Common myeloid progenitor, CD34-positive (primary cell): Measurements from ENCODE around the gene CXCL12.

ENCODE experiments used
- CTCF ChIA-PET: fragments of 350-600 bp; sonication (Branson Sonifier 250); formaldehyde crosslinking; loops from one replicate; lab custom pipeline; 2021; ENCODE audit warnings: antibody characterized with exemption; lab: Charles Lee
- POLR2A ChIA-PET: fragments of 350-600 bp; sonication (Branson Sonifier 250); formaldehyde crosslinking; loops from one replicate; lab custom pipeline; 2021; ENCODE audit warnings: antibody characterized with exemption; lab: Charles Lee
- DNase-seq, 3 donors: peaks; one replicate each; pipeline versions ENCODE4 v3.0.0 to v3.0.0-alpha.2; 2013
- H3K27ac ChIP-seq, 2 experiments: 1 replicate in 1 of 2; 2 replicates in 1 of 2; pipeline ENCODE4 v1.7.0; 2013; ENCODE audit warnings: inconsistent platforms in 2 of 2, low read length in 2 of 2, mild to moderate bottlenecking in 2 of 2, low read depth in 1 of 2, moderate library complexity in 1 of 2; ENCODE audit not compliant: severe bottlenecking in 2 of 2, insufficient read depth in 1 of 2, poor library complexity in 1 of 2
- H3K27me3 ChIP-seq, 5 experiments: replicated peaks in 2 of 5; 1 replicate in 3 of 5; 2 replicates in 2 of 5; pipeline versions ENCODE4 v1.6.1 to v1.7.0; 2013; ENCODE audit warnings: low read length in 4 of 5, mild to moderate bottlenecking in 2 of 5, moderate library complexity in 2 of 5, inconsistent platforms in 1 of 5; ENCODE audit not compliant: insufficient read depth in 5 of 5, control insufficient read depth in 4 of 5
- H3K36me3 ChIP-seq, 4 experiments: 1 replicate in 2 of 4; 2 replicates in 2 of 4; pipeline versions ENCODE4 v1.6.1 to v1.7.0; 2013; ENCODE audit warnings: low read length in 3 of 4, control low read depth in 1 of 4, mild to moderate bottlenecking in 1 of 4; ENCODE audit not compliant: control insufficient read depth in 4 of 4, insufficient read depth in 4 of 4
- H3K4me1 ChIP-seq, 4 experiments: 1 replicate in 3 of 4; 2 replicates in 1 of 4; pipeline versions ENCODE4 v1.6.1 to v1.7.1; 2013; ENCODE audit warnings: low read length in 3 of 4, mild to moderate bottlenecking in 3 of 4, control low read depth in 1 of 4, inconsistent platforms in 1 of 4, moderate library complexity in 1 of 4; ENCODE audit not compliant: control insufficient read depth in 4 of 4, insufficient read depth in 4 of 4; ENCODE audit errors: control extremely low read depth in 1 of 4
- H3K4me3 ChIP-seq, 7 experiments: 1 replicate in 4 of 7; 2 replicates in 3 of 7; pipeline versions ENCODE4 v1.5.1 to v1.7.0; 2013; ENCODE audit warnings: mild to moderate bottlenecking in 7 of 7, low read length in 6 of 7, moderate library complexity in 6 of 7, inconsistent platforms in 2 of 7, low read depth in 2 of 7, control low read depth in 1 of 7; ENCODE audit not compliant: insufficient read depth in 4 of 7, control insufficient read depth in 1 of 7; ENCODE audit errors: extremely low read depth in 1 of 7
- H3K9me3 ChIP-seq, 5 experiments: 1 replicate in 4 of 5; 2 replicates in 1 of 5; pipeline versions ENCODE4 v1.6.1 to v1.7.1; 2013; ENCODE audit warnings: low read length in 4 of 5, mild to moderate bottlenecking in 2 of 5, inconsistent platforms in 1 of 5, low read depth in 1 of 5, moderate library complexity in 1 of 5; ENCODE audit not compliant: control insufficient read depth in 4 of 5, insufficient read depth in 2 of 5; ENCODE audit errors: control extremely low read depth in 1 of 5
- WGBS: methylation state at CpG from one replicate; pipeline ENCODE4 v1.1.5; 2013; ENCODE audit not compliant: insufficient coverage; 5-methylcytosine and 5-hydroxymethylcytosine counted together

CXCL12 gene

GRCh38 chr10:44348496-44348895 lies 36.4 kb downstream of the CXCL12 start:
- peaks cover 0 to 12% (median 6%) of the 10 kb centered on the region in 4 experiments for H3K4me1 ChIP-seq
- H3K36me3 ChIP-seq = no peaks in the 10 kb centered on the region
- POLR2A ChIA-PET = interaction anchor here (1.2 kb wide), 1 partner anchor 40 kb away, joined by 4 read pairs; no protein-coding TSS in a partner anchor
- no peak overlapping the region for H3K27ac ChIP-seq
- H3K27me3 ChIP-seq = peaks cover 0 to 3% (median 0%) of the 10 kb centered on the region in 5 experiments
- WGBS = 100% methylated on average over 3 of the region's 5 CpGs
- no peak overlapping the region for H3K4me3 ChIP-seq
- DNase-seq = no peak
- CTCF ChIA-PET = interaction anchor here (0.9 kb wide), 1 partner anchor 11 kb away, joined by 3 read pairs; no protein-coding TSS in a partner anchor
- no peaks in the 10 kb centered on the region for H3K9me3 ChIP-seq

GRCh38 chr10:44347609-44348400 lies 37.1 kb downstream of the CXCL12 start:
- CTCF ChIA-PET = interaction anchor here (0.9 kb wide), 1 partner anchor 11 kb away, joined by 3 read pairs; no protein-coding TSS in a partner anchor

GRCh38 chr10:44344727-44345126 lies 40.2 kb downstream of the CXCL12 start:
- peaks cover 0 to 3% (median 0%) of the 10 kb centered on the region in 5 experiments for H3K27me3 ChIP-seq
- H3K9me3 ChIP-seq = peaks cover 0 to 2% (median 0%) of the 10 kb centered on the region in 5 experiments
- H3K4me1 ChIP-seq = no peaks in the 10 kb centered on the region
- WGBS = 93% methylated on average over 6 of the region's 6 CpGs
- H3K27ac ChIP-seq = no peak overlapping the region
- H3K4me3 ChIP-seq = no peak overlapping the region
- ChIA-PET CTCF (no interaction called here), POLR2A (no interaction called here)
- H3K36me3 ChIP-seq = no peaks in the 10 kb centered on the region
- no peak for DNase-seq

More at GRCh38 chr10:44347609-44348400, 37.1 kb downstream of the CXCL12 start:
- Histone ChIP-seq H3K27me3 (peaks cover 0 to 3% (median 0%) of the 10 kb centered on the region in 5 experiments), H3K4me3 (no peak overlapping the region), H3K9me3 (no peaks in the 10 kb centered on the region), H3K4me1 (peaks cover 0 to 12% (median 6%) of the 10 kb centered on the region in 4 experiments), H3K36me3 (no peaks in the 10 kb centered on the region), H3K27ac (no peak overlapping the region)
- DNase-seq = no peak
- POLR2A ChIA-PET = interaction anchor here (1.2 kb wide), 1 partner anchor 40 kb away, joined by 4 read pairs; no protein-coding TSS in a partner anchor
- 92% methylated on average over 7 of the region's 10 CpGs for WGBS

- no peak for DNase-seq
Observed at GRCh38 chr10:44343843-44344242, 41.1 kb downstream of the CXCL12 start.

GRCh38 chr10:44341886-44342285 lies 43.0 kb downstream of the CXCL12 start:
- H3K4me1 ChIP-seq = no peaks in the 10 kb centered on the region
- no peaks in the 10 kb centered on the region for H3K36me3 ChIP-seq
- H3K9me3 ChIP-seq = peaks cover 0 to 2% (median 0%) of the 10 kb centered on the region in 5 experiments
- no peak overlapping the region for H3K27ac ChIP-seq
- H3K4me3 ChIP-seq = no peak overlapping the region
- no peak for DNase-seq
- ChIA-PET POLR2A (no interaction called here), CTCF (interaction anchor here (1.1 to 1.2 kb wide), 2 partner anchors 30 to 58 kb away, joined by 3 read pairs; no protein-coding TSS in a partner anchor)
- peaks cover 0 to 3% (median 0%) of the 10 kb centered on the region in 5 experiments for H3K27me3 ChIP-seq
- 97% methylated on average over 3 of the region's 3 CpGs for WGBS

More at GRCh38 chr10:44343843-44344242, 41.1 kb downstream of the CXCL12 start:
- WGBS = 92% methylated on average over 3 of the region's 3 CpGs
- H3K27me3 ChIP-seq = peaks cover 0 to 3% (median 0%) of the 10 kb centered on the region in 5 experiments
- POLR2A ChIA-PET = interaction anchor here (0.6 kb wide), 1 partner anchor 619 kb away, joined by 3 read pairs; no protein-coding TSS in a partner anchor
- no peak overlapping the region for H3K4me3 ChIP-seq
- peaks cover 0 to 2% (median 0%) of the 10 kb centered on the region in 5 experiments for H3K9me3 ChIP-seq
- no peak overlapping the region for H3K27ac ChIP-seq
- no peaks in the 10 kb centered on the region for H3K4me1 ChIP-seq
- CTCF ChIA-PET = interaction anchor here (0.9 kb wide), 1 partner anchor 43 kb away, joined by 3 read pairs; no protein-coding TSS in a partner anchor
- no peaks in the 10 kb centered on the region for H3K36me3 ChIP-seq

- no peak for DNase-seq
- Histone ChIP-seq H3K36me3 (no peaks in the 10 kb centered on the region), H3K4me3 (no peak overlapping the region), H3K27ac (no peak overlapping the region), H3K9me3 (peaks cover 0 to 2% (median 0%) of the 10 kb centered on the region in 5 experiments), H3K4me1 (no peaks in the 10 kb centered on the region), H3K27me3 (peaks cover 0 to 3% (median 0%) of the 10 kb centered on the region in 5 experiments)
- 83% methylated on average over 1 of the region's 3 CpGs for WGBS
- CTCF ChIA-PET = no interaction called here
- POLR2A ChIA-PET = no interaction called here
Observed at GRCh38 chr10:44340557-44340956, 44.3 kb downstream of the CXCL12 start.
